ENCODE data around the gene COL28A1. TPM values are rescaled to one million over a fixed set of nuclear protein-coding genes. Genes with fewer than 3 reads are reported as not detected.

COL28A1 gene
- total and polyA plus RNA-seq, 2 experiments from 2014 or later: 0.31 to 0.70 TPM

DNA sequence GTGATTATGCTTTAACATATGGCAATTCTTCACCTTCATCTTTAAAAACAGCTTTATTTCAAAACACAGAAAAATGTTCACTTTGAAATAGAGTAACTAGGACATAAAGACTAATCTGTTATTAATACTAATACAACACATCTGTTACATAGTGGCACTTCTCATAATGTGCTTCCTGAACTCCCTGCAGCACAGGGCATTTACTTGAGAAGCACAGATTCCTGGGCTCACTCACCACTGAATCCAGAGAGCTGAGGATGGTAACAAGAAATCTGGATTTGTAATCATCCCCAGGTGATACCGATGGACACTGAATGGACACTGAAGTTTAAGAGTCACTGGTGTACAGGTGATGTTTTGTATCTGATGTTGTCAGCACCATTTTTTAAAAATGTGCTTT lies 96.1 kb downstream of the COL28A1 start:
- no peaks in the 10 kb centered on the region for H3K36me3 Mint-ChIP-seq (ENCODE audit: low read depth)
- Histone ChIP-seq H3K4me3 (no peak overlapping the region), H2AFZ (peak overlapping the region; percentile 16; the same call in 1 of the 2 replicates), H3K27ac (ENCODE audit: low read depth) (no peak overlapping the region), H3K27me3 (ENCODE audit: insufficient read depth) (no peaks in the 10 kb centered on the region), H3K9me2 (ENCODE audit: insufficient read depth) (peaks cover 6% of the 10 kb centered on the region; the same call in 1 of the 2 replicates), H3K4me2 (no peak overlapping the region), H4K20me1 (replicated peaks; ENCODE audit: insufficient read depth) (no peaks in the 10 kb centered on the region), H3K4me1 (ENCODE audit: insufficient read depth) (peaks cover 20% of the 10 kb centered on the region), H3K79me2 (replicated peaks; ENCODE audit: insufficient read depth) (no peaks in the 10 kb centered on the region), H3F3A (replicated peaks; ENCODE audit: low read depth) (no peaks in the 10 kb centered on the region), H3K36me3 (ENCODE audit: insufficient read depth) (no peaks in the 10 kb centered on the region)
- no peaks in the 10 kb centered on the region; the same call in 1 of the 3 replicates for H3K9me3 Mint-ChIP-seq
- no peak overlapping the region for H3K27ac Mint-ChIP-seq
- no peak for TF ChIP-seq NANOG (IDR thresholded peaks at IDR 0.05; ENCODE audit: borderline replicate concordance)
- TF ChIP-seq ZNF114 (CRISPR knock-in tag; IDR thresholded peaks at IDR 0.05): no peak
- TF ChIP-seq, protein P1, sequence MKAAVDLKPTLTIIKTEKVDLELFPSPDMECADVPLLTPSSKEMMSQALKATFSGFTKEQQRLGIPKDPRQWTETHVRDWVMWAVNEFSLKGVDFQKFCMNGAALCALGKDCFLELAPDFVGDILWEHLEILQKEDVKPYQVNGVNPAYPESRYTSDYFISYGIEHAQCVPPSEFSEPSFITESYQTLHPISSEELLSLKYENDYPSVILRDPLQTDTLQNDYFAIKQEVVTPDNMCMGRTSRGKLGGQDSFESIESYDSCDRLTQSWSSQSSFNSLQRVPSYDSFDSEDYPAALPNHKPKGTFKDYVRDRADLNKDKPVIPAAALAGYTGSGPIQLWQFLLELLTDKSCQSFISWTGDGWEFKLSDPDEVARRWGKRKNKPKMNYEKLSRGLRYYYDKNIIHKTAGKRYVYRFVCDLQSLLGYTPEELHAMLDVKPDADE (IDR thresholded peaks at IDR 0.05): no peak
- TF ChIP-seq STAT1 (IDR thresholded peaks at IDR 0.05; ENCODE audit: unreplicated experiment): no peak
- TF ChIP-seq POLR2AphosphoS5 (IDR thresholded peaks at IDR 0.05; ENCODE audit: low read depth): no peak
- no peak for TF ChIP-seq EZH2phosphoT487 (IDR thresholded peaks at IDR 0.05; ENCODE audit: unreplicated experiment)
- TF ChIP-seq EZH2 (IDR thresholded peaks at IDR 0.05; ENCODE audit: low read depth, unreplicated experiment): no peak
- TF ChIP-seq, protein P2, sequence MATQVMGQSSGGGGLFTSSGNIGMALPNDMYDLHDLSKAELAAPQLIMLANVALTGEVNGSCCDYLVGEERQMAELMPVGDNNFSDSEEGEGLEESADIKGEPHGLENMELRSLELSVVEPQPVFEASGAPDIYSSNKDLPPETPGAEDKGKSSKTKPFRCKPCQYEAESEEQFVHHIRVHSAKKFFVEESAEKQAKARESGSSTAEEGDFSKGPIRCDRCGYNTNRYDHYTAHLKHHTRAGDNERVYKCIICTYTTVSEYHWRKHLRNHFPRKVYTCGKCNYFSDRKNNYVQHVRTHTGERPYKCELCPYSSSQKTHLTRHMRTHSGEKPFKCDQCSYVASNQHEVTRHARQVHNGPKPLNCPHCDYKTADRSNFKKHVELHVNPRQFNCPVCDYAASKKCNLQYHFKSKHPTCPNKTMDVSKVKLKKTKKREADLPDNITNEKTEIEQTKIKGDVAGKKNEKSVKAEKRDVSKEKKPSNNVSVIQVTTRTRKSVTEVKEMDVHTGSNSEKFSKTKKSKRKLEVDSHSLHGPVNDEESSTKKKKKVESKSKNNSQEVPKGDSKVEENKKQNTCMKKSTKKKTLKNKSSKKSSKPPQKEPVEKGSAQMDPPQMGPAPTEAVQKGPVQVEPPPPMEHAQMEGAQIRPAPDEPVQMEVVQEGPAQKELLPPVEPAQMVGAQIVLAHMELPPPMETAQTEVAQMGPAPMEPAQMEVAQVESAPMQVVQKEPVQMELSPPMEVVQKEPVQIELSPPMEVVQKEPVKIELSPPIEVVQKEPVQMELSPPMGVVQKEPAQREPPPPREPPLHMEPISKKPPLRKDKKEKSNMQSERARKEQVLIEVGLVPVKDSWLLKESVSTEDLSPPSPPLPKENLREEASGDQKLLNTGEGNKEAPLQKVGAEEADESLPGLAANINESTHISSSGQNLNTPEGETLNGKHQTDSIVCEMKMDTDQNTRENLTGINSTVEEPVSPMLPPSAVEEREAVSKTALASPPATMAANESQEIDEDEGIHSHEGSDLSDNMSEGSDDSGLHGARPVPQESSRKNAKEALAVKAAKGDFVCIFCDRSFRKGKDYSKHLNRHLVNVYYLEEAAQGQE (IDR thresholded peaks at IDR 0.05; ENCODE audit: unreplicated experiment): no peak
- TF ChIP-seq, protein P3, sequence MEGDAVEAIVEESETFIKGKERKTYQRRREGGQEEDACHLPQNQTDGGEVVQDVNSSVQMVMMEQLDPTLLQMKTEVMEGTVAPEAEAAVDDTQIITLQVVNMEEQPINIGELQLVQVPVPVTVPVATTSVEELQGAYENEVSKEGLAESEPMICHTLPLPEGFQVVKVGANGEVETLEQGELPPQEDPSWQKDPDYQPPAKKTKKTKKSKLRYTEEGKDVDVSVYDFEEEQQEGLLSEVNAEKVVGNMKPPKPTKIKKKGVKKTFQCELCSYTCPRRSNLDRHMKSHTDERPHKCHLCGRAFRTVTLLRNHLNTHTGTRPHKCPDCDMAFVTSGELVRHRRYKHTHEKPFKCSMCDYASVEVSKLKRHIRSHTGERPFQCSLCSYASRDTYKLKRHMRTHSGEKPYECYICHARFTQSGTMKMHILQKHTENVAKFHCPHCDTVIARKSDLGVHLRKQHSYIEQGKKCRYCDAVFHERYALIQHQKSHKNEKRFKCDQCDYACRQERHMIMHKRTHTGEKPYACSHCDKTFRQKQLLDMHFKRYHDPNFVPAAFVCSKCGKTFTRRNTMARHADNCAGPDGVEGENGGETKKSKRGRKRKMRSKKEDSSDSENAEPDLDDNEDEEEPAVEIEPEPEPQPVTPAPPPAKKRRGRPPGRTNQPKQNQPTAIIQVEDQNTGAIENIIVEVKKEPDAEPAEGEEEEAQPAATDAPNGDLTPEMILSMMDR (conservative IDR thresholded peaks at IDR 0.05; ENCODE audit: low read depth in 2 of 2): no peak
- TF ChIP-seq JUNB (IDR thresholded peaks at IDR 0.05; ENCODE audit: unreplicated experiment): no peak
- TF ChIP-seq, protein P4, sequence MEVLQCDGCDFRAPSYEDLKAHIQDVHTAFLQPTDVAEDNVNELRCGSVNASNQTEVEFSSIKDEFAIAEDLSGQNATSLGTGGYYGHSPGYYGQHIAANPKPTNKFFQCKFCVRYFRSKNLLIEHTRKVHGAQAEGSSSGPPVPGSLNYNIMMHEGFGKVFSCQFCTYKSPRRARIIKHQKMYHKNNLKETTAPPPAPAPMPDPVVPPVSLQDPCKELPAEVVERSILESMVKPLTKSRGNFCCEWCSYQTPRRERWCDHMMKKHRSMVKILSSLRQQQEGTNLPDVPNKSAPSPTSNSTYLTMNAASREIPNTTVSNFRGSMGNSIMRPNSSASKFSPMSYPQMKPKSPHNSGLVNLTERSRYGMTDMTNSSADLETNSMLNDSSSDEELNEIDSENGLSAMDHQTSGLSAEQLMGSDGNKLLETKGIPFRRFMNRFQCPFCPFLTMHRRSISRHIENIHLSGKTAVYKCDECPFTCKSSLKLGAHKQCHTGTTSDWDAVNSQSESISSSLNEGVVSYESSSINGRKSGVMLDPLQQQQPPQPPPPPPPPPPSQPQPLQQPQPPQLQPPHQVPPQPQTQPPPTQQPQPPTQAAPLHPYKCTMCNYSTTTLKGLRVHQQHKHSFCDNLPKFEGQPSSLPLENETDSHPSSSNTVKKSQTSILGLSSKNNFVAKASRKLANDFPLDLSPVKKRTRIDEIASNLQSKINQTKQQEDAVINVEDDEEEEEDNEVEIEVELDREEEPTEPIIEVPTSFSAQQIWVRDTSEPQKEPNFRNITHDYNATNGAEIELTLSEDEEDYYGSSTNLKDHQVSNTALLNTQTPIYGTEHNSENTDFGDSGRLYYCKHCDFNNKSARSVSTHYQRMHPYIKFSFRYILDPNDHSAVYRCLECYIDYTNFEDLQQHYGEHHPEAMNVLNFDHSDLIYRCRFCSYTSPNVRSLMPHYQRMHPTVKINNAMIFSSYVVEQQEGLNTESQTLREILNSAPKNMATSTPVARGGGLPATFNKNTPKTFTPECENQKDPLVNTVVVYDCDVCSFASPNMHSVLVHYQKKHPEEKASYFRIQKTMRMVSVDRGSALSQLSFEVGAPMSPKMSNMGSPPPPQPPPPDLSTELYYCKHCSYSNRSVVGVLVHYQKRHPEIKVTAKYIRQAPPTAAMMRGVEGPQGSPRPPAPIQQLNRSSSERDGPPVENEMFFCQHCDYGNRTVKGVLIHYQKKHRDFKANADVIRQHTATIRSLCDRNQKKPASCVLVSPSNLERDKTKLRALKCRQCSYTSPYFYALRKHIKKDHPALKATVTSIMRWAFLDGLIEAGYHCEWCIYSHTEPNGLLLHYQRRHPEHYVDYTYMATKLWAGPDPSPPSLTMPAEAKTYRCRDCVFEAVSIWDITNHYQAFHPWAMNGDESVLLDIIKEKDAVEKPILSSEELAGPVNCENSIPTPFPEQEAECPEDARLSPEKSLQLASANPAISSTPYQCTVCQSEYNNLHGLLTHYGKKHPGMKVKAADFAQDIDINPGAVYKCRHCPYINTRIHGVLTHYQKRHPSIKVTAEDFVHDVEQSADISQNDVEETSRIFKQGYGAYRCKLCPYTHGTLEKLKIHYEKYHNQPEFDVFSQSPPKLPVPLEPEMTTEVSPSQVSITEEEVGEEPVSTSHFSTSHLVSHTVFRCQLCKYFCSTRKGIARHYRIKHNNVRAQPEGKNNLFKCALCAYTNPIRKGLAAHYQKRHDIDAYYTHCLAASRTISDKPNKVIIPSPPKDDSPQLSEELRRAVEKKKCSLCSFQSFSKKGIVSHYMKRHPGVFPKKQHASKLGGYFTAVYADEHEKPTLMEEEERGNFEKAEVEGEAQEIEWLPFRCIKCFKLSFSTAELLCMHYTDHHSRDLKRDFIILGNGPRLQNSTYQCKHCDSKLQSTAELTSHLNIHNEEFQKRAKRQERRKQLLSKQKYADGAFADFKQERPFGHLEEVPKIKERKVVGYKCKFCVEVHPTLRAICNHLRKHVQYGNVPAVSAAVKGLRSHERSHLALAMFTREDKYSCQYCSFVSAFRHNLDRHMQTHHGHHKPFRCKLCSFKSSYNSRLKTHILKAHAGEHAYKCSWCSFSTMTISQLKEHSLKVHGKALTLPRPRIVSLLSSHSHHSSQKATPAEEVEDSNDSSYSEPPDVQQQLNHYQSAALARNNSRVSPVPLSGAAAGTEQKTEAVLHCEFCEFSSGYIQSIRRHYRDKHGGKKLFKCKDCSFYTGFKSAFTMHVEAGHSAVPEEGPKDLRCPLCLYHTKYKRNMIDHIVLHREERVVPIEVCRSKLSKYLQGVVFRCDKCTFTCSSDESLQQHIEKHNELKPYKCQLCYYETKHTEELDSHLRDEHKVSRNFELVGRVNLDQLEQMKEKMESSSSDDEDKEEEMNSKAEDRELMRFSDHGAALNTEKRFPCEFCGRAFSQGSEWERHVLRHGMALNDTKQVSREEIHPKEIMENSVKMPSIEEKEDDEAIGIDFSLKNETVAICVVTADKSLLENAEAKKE (CRISPR knock-in tag; IDR thresholded peaks at IDR 0.05): no peak
- no peak for TF ChIP-seq ZNF331 (CRISPR knock-in tag; IDR thresholded peaks at IDR 0.05; ENCODE audit: low read depth)
- no peak for TF ChIP-seq CREB1 (CRISPR knock-in tag; IDR thresholded peaks at IDR 0.05; ENCODE audit: low read depth)
- DNase-seq (ENCODE audit: low spot score): no peak
- no peak overlapping the region for H3K4me3 Mint-ChIP-seq
- H3K27me3 Mint-ChIP-seq (ENCODE audit: insufficient read depth, low read depth, poor library complexity): no peaks in the 10 kb centered on the region
- H3K4me1 Mint-ChIP-seq: peaks cover 19% of the 10 kb centered on the region
- no peak for ATAC-seq
